ENCODE data around the gene ZNF385B. TPM values are rescaled to one million over a fixed set of nuclear protein-coding genes. Genes with fewer than 3 reads are reported as not detected.

ZNF385B gene
- total RNA-seq, 1 donor = 1.1 TPM

GRCh38 chr2:179417436-179417949 is 443.9 kb downstream of the ZNF385B start:
- H3K79me2 ChIP-seq (ENCODE audit: insufficient read depth, low read length) = no peaks in the 10 kb centered on the region
- no peaks in the 10 kb centered on the region for H4K20me1 ChIP-seq (ENCODE audit: insufficient read depth, low read length)
- no peaks in the 10 kb centered on the region for H3K27me3 ChIP-seq (ENCODE audit: insufficient read depth, low read length)
- H3K4me1 ChIP-seq (ENCODE audit: insufficient read depth, low read length) = no peaks in the 10 kb centered on the region
- H3K9me3 ChIP-seq (ENCODE audit: low read depth, low read length) = no peaks in the 10 kb centered on the region
- no peak for DNase-seq (ENCODE audit: insufficient read length, low spot score, missing footprints)
- no peak for TF ChIP-seq CTCF (IDR thresholded peaks at IDR 0.05; ENCODE audit: extremely low read depth, low read depth, low read length)
- no peak overlapping the region for H3K4me2 ChIP-seq (ENCODE audit: insufficient read depth, low read length)
- H3K36me3 ChIP-seq (ENCODE audit: insufficient read depth, low read length) = no peaks in the 10 kb centered on the region
- no peak overlapping the region for H2AFZ ChIP-seq (ENCODE audit: low read length)
- no peak overlapping the region for H3K4me3 ChIP-seq (ENCODE audit: insufficient read depth, low read length)
- H3K27ac ChIP-seq (ENCODE audit: low read depth, low read length) = no peak overlapping the region

- no peak overlapping the region for H3K4me3 ChIP-seq (ENCODE audit: insufficient read depth, low read length)
- no peaks in the 10 kb centered on the region for H3K27me3 ChIP-seq (ENCODE audit: insufficient read depth, low read length)
- no peak overlapping the region for H3K27ac ChIP-seq (ENCODE audit: low read depth, low read length)
- no peak overlapping the region for H3K4me2 ChIP-seq (ENCODE audit: insufficient read depth, low read length)
- no peak for TF ChIP-seq CTCF (IDR thresholded peaks at IDR 0.05; ENCODE audit: extremely low read depth, low read depth, low read length)
- H4K20me1 ChIP-seq (ENCODE audit: insufficient read depth, low read length) = no peaks in the 10 kb centered on the region
- H3K4me1 ChIP-seq (ENCODE audit: insufficient read depth, low read length) = peaks cover 4% of the 10 kb centered on the region
- no peaks in the 10 kb centered on the region for H3K79me2 ChIP-seq (ENCODE audit: insufficient read depth, low read length)
- DNase-seq (ENCODE audit: insufficient read length, low spot score, missing footprints) = no peak
- no peaks in the 10 kb centered on the region for H3K36me3 ChIP-seq (ENCODE audit: insufficient read depth, low read length)
- no peaks in the 10 kb centered on the region for H3K9me3 ChIP-seq (ENCODE audit: low read depth, low read length)
- no peak overlapping the region for H2AFZ ChIP-seq (ENCODE audit: low read length)
Measured at GRCh38 chr2:179412112-179412511, 449.3 kb downstream of the ZNF385B start.

- peak overlapping the region; percentile 18 for H3K4me2 ChIP-seq (ENCODE audit: insufficient read depth, low read length)
- TF ChIP-seq CTCF (IDR thresholded peaks at IDR 0.05; ENCODE audit: extremely low read depth, low read depth, low read length) = peak; percentile 92
Measured at GRCh38 chr2:179410552-179411356, 450.7 kb downstream of the ZNF385B start.

GRCh38 chr2:179403624-179404023 is 457.8 kb downstream of the ZNF385B start:
- Histone ChIP-seq H3K79me2 (ENCODE audit: insufficient read depth, low read length) (no peaks in the 10 kb centered on the region), H4K20me1 (ENCODE audit: insufficient read depth, low read length) (no peaks in the 10 kb centered on the region), H3K4me2 (ENCODE audit: insufficient read depth, low read length) (no peak overlapping the region), H3K4me1 (ENCODE audit: insufficient read depth, low read length) (no peaks in the 10 kb centered on the region), H3K27ac (ENCODE audit: low read depth, low read length) (no peak overlapping the region), H3K4me3 (ENCODE audit: insufficient read depth, low read length) (no peak overlapping the region), H2AFZ (ENCODE audit: low read length) (no peak overlapping the region), H3K36me3 (ENCODE audit: insufficient read depth, low read length) (no peaks in the 10 kb centered on the region), H3K9me3 (ENCODE audit: low read depth, low read length) (no peaks in the 10 kb centered on the region), H3K27me3 (ENCODE audit: insufficient read depth, low read length) (peaks cover 4% of the 10 kb centered on the region)
- DNase-seq (ENCODE audit: insufficient read length, low spot score, missing footprints) = no peak
- TF ChIP-seq CTCF (IDR thresholded peaks at IDR 0.05; ENCODE audit: extremely low read depth, low read depth, low read length) = no peak

More at GRCh38 chr2:179410552-179411356, 450.7 kb downstream of the ZNF385B start:
- H3K36me3 ChIP-seq (ENCODE audit: insufficient read depth, low read length) = no peaks in the 10 kb centered on the region
- H3K27me3 ChIP-seq (ENCODE audit: insufficient read depth, low read length) = no peaks in the 10 kb centered on the region
- no peaks in the 10 kb centered on the region for H4K20me1 ChIP-seq (ENCODE audit: insufficient read depth, low read length)
- H3K9me3 ChIP-seq (ENCODE audit: low read depth, low read length) = no peaks in the 10 kb centered on the region
- H3K27ac ChIP-seq (ENCODE audit: low read depth, low read length) = no peak overlapping the region
- H3K79me2 ChIP-seq (ENCODE audit: insufficient read depth, low read length) = no peaks in the 10 kb centered on the region
- H2AFZ ChIP-seq (ENCODE audit: low read length) = peak overlapping the region; percentile 53
- DNase-seq (ENCODE audit: insufficient read length, low spot score, missing footprints) = no peak
- peaks cover 4% of the 10 kb centered on the region for H3K4me1 ChIP-seq (ENCODE audit: insufficient read depth, low read length)
- H3K4me3 ChIP-seq (ENCODE audit: insufficient read depth, low read length) = no peak overlapping the region

Data from osteoblast (primary cell).